ENCODE data around the gene STEAP2. TPM values are rescaled to one million over a fixed set of nuclear protein-coding genes. Genes with fewer than 3 reads are reported as not detected.

Gene STEAP2
- total and polyA plus RNA-seq, 2 experiments from 2014 or later = 2.0 to 3.4 TPM

GRCh38 chr7:90216771-90217170 lies 5.2 kb downstream of the STEAP2 start:
- Histone ChIP-seq H3K4me3 (no peak overlapping the region), H3K27me3 (no peaks in the 10 kb centered on the region), H3K27ac (no peak overlapping the region), H3K36me3 (no peaks in the 10 kb centered on the region), H3K9me3 (ENCODE audit: low read depth) (no peaks in the 10 kb centered on the region), H3K4me1 (ENCODE audit: low read depth) (no peaks in the 10 kb centered on the region)
- peak in 1 of 2 donors; percentile 28 for DNase-seq (ENCODE audit: low read depth in 1 of 2, low spot score in 1 of 2)
- TF ChIP-seq, protein P1, sequence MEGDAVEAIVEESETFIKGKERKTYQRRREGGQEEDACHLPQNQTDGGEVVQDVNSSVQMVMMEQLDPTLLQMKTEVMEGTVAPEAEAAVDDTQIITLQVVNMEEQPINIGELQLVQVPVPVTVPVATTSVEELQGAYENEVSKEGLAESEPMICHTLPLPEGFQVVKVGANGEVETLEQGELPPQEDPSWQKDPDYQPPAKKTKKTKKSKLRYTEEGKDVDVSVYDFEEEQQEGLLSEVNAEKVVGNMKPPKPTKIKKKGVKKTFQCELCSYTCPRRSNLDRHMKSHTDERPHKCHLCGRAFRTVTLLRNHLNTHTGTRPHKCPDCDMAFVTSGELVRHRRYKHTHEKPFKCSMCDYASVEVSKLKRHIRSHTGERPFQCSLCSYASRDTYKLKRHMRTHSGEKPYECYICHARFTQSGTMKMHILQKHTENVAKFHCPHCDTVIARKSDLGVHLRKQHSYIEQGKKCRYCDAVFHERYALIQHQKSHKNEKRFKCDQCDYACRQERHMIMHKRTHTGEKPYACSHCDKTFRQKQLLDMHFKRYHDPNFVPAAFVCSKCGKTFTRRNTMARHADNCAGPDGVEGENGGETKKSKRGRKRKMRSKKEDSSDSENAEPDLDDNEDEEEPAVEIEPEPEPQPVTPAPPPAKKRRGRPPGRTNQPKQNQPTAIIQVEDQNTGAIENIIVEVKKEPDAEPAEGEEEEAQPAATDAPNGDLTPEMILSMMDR (IDR thresholded peaks at IDR 0.05; ENCODE audit: low read depth, low read length) = no peak

- Histone ChIP-seq H3K27ac (no peak overlapping the region), H3K4me3 (no peak overlapping the region)
- no peak for DNase-seq (ENCODE audit: low read depth in 1 of 2, low spot score in 1 of 2)
Observed at GRCh38 chr7:90222390-90222789, 10.8 kb downstream of the STEAP2 start.

DNA sequence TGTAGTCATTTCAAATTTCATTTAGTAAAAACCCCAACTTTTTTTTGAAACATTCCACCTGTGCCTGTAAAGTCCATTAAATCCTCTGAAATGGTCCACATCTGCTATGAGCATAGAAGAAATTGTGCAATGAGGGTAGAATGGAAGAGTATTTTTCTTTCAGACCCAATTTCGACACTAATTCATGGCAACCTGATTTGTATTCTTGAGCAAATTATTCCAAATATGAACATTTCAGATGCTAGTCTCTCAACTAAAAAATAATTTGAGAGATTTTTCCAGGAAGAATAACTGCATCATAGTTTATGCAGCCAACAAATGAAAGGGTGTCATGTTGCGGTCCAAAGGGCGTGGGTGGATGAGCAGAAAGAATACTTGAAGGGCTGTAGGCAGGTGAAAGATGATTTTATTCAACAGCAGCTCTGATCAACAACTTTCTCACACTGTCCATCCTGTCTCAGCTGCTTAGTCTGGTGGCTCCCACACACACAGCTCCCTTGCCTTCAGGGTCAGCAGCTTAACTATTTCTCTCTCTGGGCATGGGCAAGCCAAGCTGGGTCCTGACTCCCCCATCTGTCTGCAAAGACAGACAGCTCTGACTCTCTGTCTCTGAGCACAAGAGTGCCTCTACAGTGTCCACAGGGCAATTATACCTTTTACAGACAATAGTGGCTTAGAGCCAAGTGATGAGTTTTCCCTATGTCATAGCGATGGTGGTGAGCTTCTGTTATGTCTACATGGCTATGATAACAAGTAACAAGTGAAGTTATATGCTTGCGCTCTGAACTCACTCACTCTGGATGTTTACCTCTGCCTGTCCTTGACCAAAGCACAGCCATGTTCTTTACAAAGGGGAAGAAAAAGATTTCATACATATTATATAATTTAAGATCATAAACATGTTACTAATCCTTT lies 11.5 kb downstream of the STEAP2 start:
- H3K27ac ChIP-seq = no peak overlapping the region
- H3K36me3 ChIP-seq = no peaks in the 10 kb centered on the region
- DNase-seq (ENCODE audit: low read depth in 1 of 2, low spot score in 1 of 2) = peak in 1 of 2 donors; percentile 28

More at GRCh38 chr7:90222390-90222789, 10.8 kb downstream of the STEAP2 start:
- Histone ChIP-seq H3K4me1 (ENCODE audit: low read depth) (no peaks in the 10 kb centered on the region), H3K36me3 (no peaks in the 10 kb centered on the region), H3K9me3 (ENCODE audit: low read depth) (no peaks in the 10 kb centered on the region), H3K27me3 (no peaks in the 10 kb centered on the region)
- TF ChIP-seq, protein P1 (IDR thresholded peaks at IDR 0.05; ENCODE audit: low read depth, low read length) = no peak

DNA sequence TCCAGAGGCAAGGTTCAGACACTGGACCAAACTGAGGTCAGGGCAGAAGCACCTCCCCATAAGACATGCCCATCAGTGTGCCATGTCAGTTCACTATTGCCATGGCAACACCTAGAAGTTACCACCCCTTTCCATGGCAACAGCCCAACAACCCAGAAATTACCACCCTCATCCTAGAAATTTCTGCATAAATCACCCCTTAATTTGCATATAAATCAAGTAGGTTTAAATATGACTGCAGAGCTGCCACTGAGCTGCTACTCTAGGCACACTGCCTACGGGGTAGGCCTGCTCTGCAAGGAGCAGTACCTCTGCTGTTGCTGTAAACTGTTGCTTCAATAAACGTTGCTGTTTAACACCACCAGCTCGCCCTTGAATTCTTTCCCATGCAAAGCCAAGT lies 12.7 kb downstream of the STEAP2 start:
- H3K27ac ChIP-seq = no peak overlapping the region
- no peaks in the 10 kb centered on the region for H3K9me3 ChIP-seq (ENCODE audit: low read depth)
- H3K27me3 ChIP-seq = no peaks in the 10 kb centered on the region
- no peak for DNase-seq (ENCODE audit: low read depth in 1 of 2, low spot score in 1 of 2)
- no peaks in the 10 kb centered on the region for H3K4me1 ChIP-seq (ENCODE audit: low read depth)
- no peaks in the 10 kb centered on the region for H3K36me3 ChIP-seq
- TF ChIP-seq, protein P1 (IDR thresholded peaks at IDR 0.05; ENCODE audit: low read depth, low read length) = no peak
- no peak overlapping the region for H3K4me3 ChIP-seq

More for the DNA sequence above, 11.5 kb downstream of the STEAP2 start:
- no peaks in the 10 kb centered on the region for H3K4me1 ChIP-seq (ENCODE audit: low read depth)
- H3K4me3 ChIP-seq = no peak overlapping the region
- no peaks in the 10 kb centered on the region for H3K9me3 ChIP-seq (ENCODE audit: low read depth)
- no peaks in the 10 kb centered on the region for H3K27me3 ChIP-seq
- TF ChIP-seq, protein P1 (IDR thresholded peaks at IDR 0.05; ENCODE audit: low read depth, low read length) = no peak

DNA sequence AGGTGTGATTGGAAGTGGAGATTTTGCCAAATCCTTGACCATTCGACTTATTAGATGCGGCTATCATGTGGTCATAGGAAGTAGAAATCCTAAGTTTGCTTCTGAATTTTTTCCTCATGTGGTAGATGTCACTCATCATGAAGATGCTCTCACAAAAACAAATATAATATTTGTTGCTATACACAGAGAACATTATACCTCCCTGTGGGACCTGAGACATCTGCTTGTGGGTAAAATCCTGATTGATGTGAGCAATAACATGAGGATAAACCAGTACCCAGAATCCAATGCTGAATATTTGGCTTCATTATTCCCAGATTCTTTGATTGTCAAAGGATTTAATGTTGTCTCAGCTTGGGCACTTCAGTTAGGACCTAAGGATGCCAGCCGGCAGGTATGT lies 13.6 kb downstream of the STEAP2 start:
- Histone ChIP-seq H3K4me3 (no peak overlapping the region), H3K4me1 (ENCODE audit: low read depth) (no peaks in the 10 kb centered on the region), H3K9me3 (ENCODE audit: low read depth) (no peaks in the 10 kb centered on the region), H3K36me3 (no peaks in the 10 kb centered on the region), H3K27me3 (no peaks in the 10 kb centered on the region), H3K27ac (no peak overlapping the region)
- no peak for DNase-seq (ENCODE audit: low read depth in 1 of 2, low spot score in 1 of 2)
- TF ChIP-seq, protein P1 (IDR thresholded peaks at IDR 0.05; ENCODE audit: low read depth, low read length) = no peak
